GM12878 (cell line): Measurements from ENCODE around the gene THEM4. TPM values are rescaled to one million over a fixed set of nuclear protein-coding genes. Genes with fewer than 3 reads are reported as not detected.

ENCODE experiments used
- ATAC-seq: fragments of 200-7000 bp; cut with Tn5 transposase; 3 replicates; pipeline ENCODE4 v1.9.1; 2020; ENCODE audit warnings: mild to moderate bottlenecking, moderate library complexity
- BruUV-seq: library from RNA; stranded (reverse); fragments of 400-500 nt; replicated peaks from 2 replicates; lab custom pipeline; 2021; lab: Mats Ljungman, UMichigan
- CTCF ChIA-PET: fragments of 300-600 bp; sonication (Branson Sonifier 250); formaldehyde crosslinking; extraction: SDS; loops from one replicate; lab custom pipeline; 2021; ENCODE audit warnings: inconsistent platforms; lab: Yijun Ruan, JAX
- POLR2A ChIA-PET: fragments of 350-600 bp; formaldehyde crosslinking; extraction: SDS; loops from one replicate; lab custom pipeline; 2021; ENCODE audit warnings: inconsistent platforms; lab: Charles Lee
- RAD21 ChIA-PET: fragments of 300-600 bp; sonication (Branson Sonifier 250); formaldehyde crosslinking; loops from one replicate; lab custom pipeline; 2023; ENCODE audit warnings: antibody characterized with exemption; ENCODE audit not compliant: unreplicated experiment; lab: Charles Lee
- SMC1A ChIA-PET: fragments of 300-600 bp; sonication (Branson Sonifier 250); formaldehyde crosslinking; loops from one replicate; lab custom pipeline; 2023; ENCODE audit not compliant: unreplicated experiment, uncharacterized antibody; lab: Charles Lee
- DNase-seq: peaks from one replicate; pipeline ENCODE4 v3.0.0-alpha.2; 2011; ENCODE audit warnings: low read depth, low spot score
- FAIRE-seq: peaks from 3 replicates; lab custom pipeline; 2011; peaks lifted over from hg19 to GRCh38; lab: Jason Lieb, UNC
- H2AFZ ChIP-seq: 2 replicates; pipeline ENCODE4 v1.6.0; 2011; ENCODE audit warnings: low read depth, low read length, control low read depth; ENCODE audit not compliant: control insufficient read depth
- H3K27ac ChIP-seq: 2 replicates; pipeline ENCODE4 v1.5.1; 2011; ENCODE audit warnings: control low read depth; ENCODE audit not compliant: control insufficient read depth, insufficient read depth
- H3K27me3 ChIP-seq, 2 experiments: replicated peaks in 1 of 2; 2 replicates each; pipeline versions ENCODE4 v1.6.0 to v1.6.1; 2011; ENCODE audit warnings: low read length in 1 of 2; ENCODE audit not compliant: control insufficient read depth in 2 of 2, insufficient read depth in 2 of 2
- H3K36me3 ChIP-seq, 2 experiments: 2 replicates each; pipeline ENCODE4 v1.5.1; 2011; ENCODE audit warnings: low read length in 1 of 2; ENCODE audit not compliant: control insufficient read depth in 2 of 2, insufficient read depth in 2 of 2
- H3K4me1 ChIP-seq: 2 replicates; pipeline ENCODE4 v1.6.1; 2011; ENCODE audit warnings: mild to moderate bottlenecking, low read length, moderate library complexity, mixed read lengths; ENCODE audit not compliant: control insufficient read depth, insufficient read depth
- H3K4me2 ChIP-seq: 2 replicates; pipeline ENCODE4 v1.6.0; 2011; ENCODE audit warnings: control low read depth; ENCODE audit not compliant: control insufficient read depth, insufficient read depth
- H3K4me3 ChIP-seq: fragments of 200-600 bp; sonication (generic); 2 replicates; pipeline ENCODE4 v1.5.1; 2016
- H3K79me2 ChIP-seq: 2 replicates; pipeline ENCODE4 v1.6.0; 2011; ENCODE audit warnings: low read length; ENCODE audit not compliant: control insufficient read depth, insufficient read depth
- H3K9ac ChIP-seq: 2 replicates; pipeline ENCODE4 v1.8.0; 2011; ENCODE audit warnings: low read length, control low read depth, mixed read lengths; ENCODE audit not compliant: control insufficient read depth, insufficient read depth
- H3K9me3 ChIP-seq: replicated peaks from 3 replicates; pipeline ENCODE4 v1.5.1; 2011; ENCODE audit warnings: mild to moderate bottlenecking, low read length; ENCODE audit not compliant: control insufficient read depth, insufficient read depth
- H4K20me1 ChIP-seq: 2 replicates; pipeline ENCODE4 v1.6.0; 2011; ENCODE audit not compliant: control insufficient read depth, insufficient read depth
- E2F4 ChIP-seq: IDR thresholded peaks from 2 replicates; pipeline ENCODE4 v1.6.1; 2012; ENCODE audit warnings: low read depth, low read length, improper control_type of control experiment
- NFIC ChIP-seq: IDR thresholded peaks from 2 replicates; pipeline ENCODE4 v1.6.1; 2012; ENCODE audit warnings: low read depth, mild to moderate bottlenecking, inconsistent platforms, low read length, moderate library complexity
- NFYB ChIP-seq: IDR thresholded peaks from 2 replicates; pipeline ENCODE4 v1.6.1; 2011; ENCODE audit warnings: low read depth, mild to moderate bottlenecking, low read length, improper control_type of control experiment, moderate library complexity; ENCODE audit not compliant: insufficient read depth
- NR2C1 ChIP-seq: fragments of 450-650 bp; IDR thresholded peaks from 2 replicates; pipeline ENCODE4 v1.6.1; 2017; ENCODE audit warnings: antibody characterized with exemption, mild to moderate bottlenecking, moderate library complexity
- PKNOX1 ChIP-seq: fragments of 450-650 bp; IDR thresholded peaks from 2 replicates; pipeline ENCODE4 v1.6.1; 2016; ENCODE audit warnings: mild to moderate bottlenecking
- WRNIP1 ChIP-seq: IDR thresholded peaks from 2 replicates; pipeline ENCODE4 v1.6.1; 2011; ENCODE audit warnings: low read depth, low read length, improper control_type of control experiment, borderline replicate concordance
- WGBS: methylation state at CpG from one replicate; pipeline ENCODE4 v1.1.6; 2016; ENCODE audit warnings: low lambda C conversion rate; ENCODE audit not compliant: insufficient replicate concordance, insufficient coverage; ENCODE audit errors: missing lambda C conversion rate; 5-methylcytosine and 5-hydroxymethylcytosine counted together
- in situ Hi-C: fragments of 300-500 bp; cut with MboI; formaldehyde crosslinking; loops from 9 replicates; pipeline ENCODE4 v1.14.3; 2018; ENCODE audit warnings: mixed read lengths
- intact Hi-C: fragments of 100-400 bp; cut with micrococcal nuclease; formaldehyde crosslinking; loops from one replicate; pipeline ENCODE4 v1.14.2; 2022; ENCODE audit not compliant: unreplicated experiment
- polyA plus RNA-seq, 11 experiments: library from polyadenylated mRNA; depleted of rRNA in 4 of 11; unstranded in 6 of 11; stranded (reverse) in 5 of 11; fragments of >200 nt; fragmentation: Nextera tagmentation in 4 of 11; fragmentation: Illumina TruSeq in 1 of 11; extraction: Ambion mirVana in 4 of 11; extraction: Trizol in 1 of 11; gene quantifications; 1 replicate in 1 of 11; 2 replicates in 10 of 11; pipeline versions ENCODE4 v1.2.1 to v1.2.3, GENCODE V29; 2011 to 2016; ENCODE audit warnings: inconsistent platforms in 2 of 11, missing spikeins in 2 of 11, low read depth in 1 of 11
- total RNA-seq, 4 experiments: library from RNA; depleted of rRNA in 3 of 4; stranded (reverse); fragments of >200 nt in 3 of 4; fragmentation: Illumina TruSeq in 1 of 4; extraction: Trizol in 1 of 4; gene quantifications; 2 replicates each; pipeline versions ENCODE4 v1.2.1 to v1.2.3, GENCODE V29; 2013 to 2021
- TF ChIP-seq, protein P1 (sequence below): IDR thresholded peaks from 2 replicates; pipeline ENCODE4 v1.6.1; 2012; ENCODE audit warnings: mild to moderate bottlenecking, low read depth, low read length

The THEM4 gene
- total and polyA plus RNA-seq, 10 of the 15 experiments (the other 5 are each of a cell fraction or from before 2014, with no cell fraction given): 3.4 to 30.8 (median 17.9) TPM

GRCh38 chr1:151860504-151861187, 48.7 kb downstream of the THEM4 start:
- H3K4me2 ChIP-seq: no peak overlapping the region
- CTCF ChIA-PET: interaction anchor here (1.2 kb wide), 1 partner anchor 21 kb away, joined by 6 read pairs; no protein-coding TSS in a partner anchor
- H3K4me3 ChIP-seq: no peak overlapping the region
- TF ChIP-seq PKNOX1: no peak
- no peak for TF ChIP-seq NFIC
- TF ChIP-seq E2F4: no peak
- TF ChIP-seq NR2C1: no peak
- TF ChIP-seq, protein P1, sequence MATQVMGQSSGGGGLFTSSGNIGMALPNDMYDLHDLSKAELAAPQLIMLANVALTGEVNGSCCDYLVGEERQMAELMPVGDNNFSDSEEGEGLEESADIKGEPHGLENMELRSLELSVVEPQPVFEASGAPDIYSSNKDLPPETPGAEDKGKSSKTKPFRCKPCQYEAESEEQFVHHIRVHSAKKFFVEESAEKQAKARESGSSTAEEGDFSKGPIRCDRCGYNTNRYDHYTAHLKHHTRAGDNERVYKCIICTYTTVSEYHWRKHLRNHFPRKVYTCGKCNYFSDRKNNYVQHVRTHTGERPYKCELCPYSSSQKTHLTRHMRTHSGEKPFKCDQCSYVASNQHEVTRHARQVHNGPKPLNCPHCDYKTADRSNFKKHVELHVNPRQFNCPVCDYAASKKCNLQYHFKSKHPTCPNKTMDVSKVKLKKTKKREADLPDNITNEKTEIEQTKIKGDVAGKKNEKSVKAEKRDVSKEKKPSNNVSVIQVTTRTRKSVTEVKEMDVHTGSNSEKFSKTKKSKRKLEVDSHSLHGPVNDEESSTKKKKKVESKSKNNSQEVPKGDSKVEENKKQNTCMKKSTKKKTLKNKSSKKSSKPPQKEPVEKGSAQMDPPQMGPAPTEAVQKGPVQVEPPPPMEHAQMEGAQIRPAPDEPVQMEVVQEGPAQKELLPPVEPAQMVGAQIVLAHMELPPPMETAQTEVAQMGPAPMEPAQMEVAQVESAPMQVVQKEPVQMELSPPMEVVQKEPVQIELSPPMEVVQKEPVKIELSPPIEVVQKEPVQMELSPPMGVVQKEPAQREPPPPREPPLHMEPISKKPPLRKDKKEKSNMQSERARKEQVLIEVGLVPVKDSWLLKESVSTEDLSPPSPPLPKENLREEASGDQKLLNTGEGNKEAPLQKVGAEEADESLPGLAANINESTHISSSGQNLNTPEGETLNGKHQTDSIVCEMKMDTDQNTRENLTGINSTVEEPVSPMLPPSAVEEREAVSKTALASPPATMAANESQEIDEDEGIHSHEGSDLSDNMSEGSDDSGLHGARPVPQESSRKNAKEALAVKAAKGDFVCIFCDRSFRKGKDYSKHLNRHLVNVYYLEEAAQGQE: no peak
- no peak for TF ChIP-seq WRNIP1
- no peak for TF ChIP-seq NFYB
- TF ChIP-seq, all 136 proteins: peak for 0
- Histone ChIP-seq H3K9me3 (no peaks in the 10 kb centered on the region), H2AFZ (no peak overlapping the region), H3K36me3 (no peaks in the 10 kb centered on the region), H3K9ac (no peak overlapping the region), H3K79me2 (no peaks in the 10 kb centered on the region), H3K27ac (no peak overlapping the region), H3K4me1 (peaks cover 9% of the 10 kb centered on the region), H3K27me3 (peaks cover 0 to 3% of the 10 kb centered on the region in 2 experiments; a peak in 2 of 4 replicates), H4K20me1 (no peaks in the 10 kb centered on the region)
- BruUV-seq: no TSS peak
- 17% methylated on average over 5 of the region's 7 CpGs for WGBS
- POLR2A ChIA-PET: interaction anchor here (1.2 kb wide), 1 partner anchor 21 kb away, joined by 9 read pairs; the partner anchor contains the start of gene C2CD4D
- DNase-seq: no peak
- RAD21 ChIA-PET: interaction anchor here (0.9 to 2.7 kb wide), 4 partner anchors 11 to 141 kb away, joined by 4 to 10 read pairs (median 6); partner anchors contain the start of gene C2CD4D
- FAIRE-seq: no peak
- intact Hi-C loops: no loop called here
- SMC1A ChIA-PET: interaction anchor here (2.3 kb wide), 1 partner anchor 20 kb away, joined by 6 read pairs; the partner anchor contains the start of gene C2CD4D
- in situ Hi-C loops: no loop called here
- no peak; the same call in 2 of the 3 replicates for ATAC-seq
